Measurements from ENCODE around the gene C2CD4C.

DNA sequence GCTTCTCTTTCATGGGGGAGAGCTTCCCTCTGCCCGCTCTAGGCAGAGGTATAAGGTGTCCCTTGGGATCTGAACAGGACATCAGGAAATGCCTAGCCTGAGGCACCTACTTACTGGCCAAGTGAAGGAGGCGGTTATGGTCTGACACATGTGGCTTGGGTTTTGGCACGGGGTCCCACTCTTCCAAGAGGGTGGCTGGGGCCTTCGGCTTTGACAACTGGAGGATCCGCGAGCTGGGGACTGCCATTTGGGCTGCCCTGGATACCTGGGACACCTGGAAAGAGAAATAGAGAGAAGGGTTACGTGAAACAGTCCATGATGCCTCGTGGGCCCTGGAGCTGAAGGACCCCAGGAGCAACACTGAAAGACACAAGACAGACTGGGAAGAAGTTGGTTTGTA lies 42.0 kb downstream of the C2CD4C start:
- TF ChIP-seq, protein P1, sequence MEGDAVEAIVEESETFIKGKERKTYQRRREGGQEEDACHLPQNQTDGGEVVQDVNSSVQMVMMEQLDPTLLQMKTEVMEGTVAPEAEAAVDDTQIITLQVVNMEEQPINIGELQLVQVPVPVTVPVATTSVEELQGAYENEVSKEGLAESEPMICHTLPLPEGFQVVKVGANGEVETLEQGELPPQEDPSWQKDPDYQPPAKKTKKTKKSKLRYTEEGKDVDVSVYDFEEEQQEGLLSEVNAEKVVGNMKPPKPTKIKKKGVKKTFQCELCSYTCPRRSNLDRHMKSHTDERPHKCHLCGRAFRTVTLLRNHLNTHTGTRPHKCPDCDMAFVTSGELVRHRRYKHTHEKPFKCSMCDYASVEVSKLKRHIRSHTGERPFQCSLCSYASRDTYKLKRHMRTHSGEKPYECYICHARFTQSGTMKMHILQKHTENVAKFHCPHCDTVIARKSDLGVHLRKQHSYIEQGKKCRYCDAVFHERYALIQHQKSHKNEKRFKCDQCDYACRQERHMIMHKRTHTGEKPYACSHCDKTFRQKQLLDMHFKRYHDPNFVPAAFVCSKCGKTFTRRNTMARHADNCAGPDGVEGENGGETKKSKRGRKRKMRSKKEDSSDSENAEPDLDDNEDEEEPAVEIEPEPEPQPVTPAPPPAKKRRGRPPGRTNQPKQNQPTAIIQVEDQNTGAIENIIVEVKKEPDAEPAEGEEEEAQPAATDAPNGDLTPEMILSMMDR (optimal IDR thresholded peaks at IDR 0.05 in 1 of 3, IDR thresholded peaks at IDR 0.05 in 1 of 3, conservative IDR thresholded peaks at IDR 0.05 in 1 of 3; ENCODE audit: extremely low read depth in 1 of 3, insufficient read depth in 2 of 3, low read length in 3 of 3): no peak
- TF ChIP-seq EZH2 (IDR thresholded peaks at IDR 0.05; ENCODE audit: low read length): no peak

Measured in keratinocyte (primary cell).